DMS53 treated with DMSO at 0.1 percent for 48 hours (cell line): ENCODE measurements around the gene SLC35F4.
A peak's percentile ranks its signal among the peaks of the same experiment; 100 is the strongest.
"Not testable (repeated sequence)": the region's sequence is repeated elsewhere in the genome, so short reads cannot be mapped to it uniquely, and the experiment has no call there.

Experiments
- DNase-seq: peaks from one replicate; lab custom pipeline; 2025; ENCODE audit not compliant: unreplicated experiment; lab: John Stamatoyannopoulos, UW

Gene SLC35F4

DNA sequence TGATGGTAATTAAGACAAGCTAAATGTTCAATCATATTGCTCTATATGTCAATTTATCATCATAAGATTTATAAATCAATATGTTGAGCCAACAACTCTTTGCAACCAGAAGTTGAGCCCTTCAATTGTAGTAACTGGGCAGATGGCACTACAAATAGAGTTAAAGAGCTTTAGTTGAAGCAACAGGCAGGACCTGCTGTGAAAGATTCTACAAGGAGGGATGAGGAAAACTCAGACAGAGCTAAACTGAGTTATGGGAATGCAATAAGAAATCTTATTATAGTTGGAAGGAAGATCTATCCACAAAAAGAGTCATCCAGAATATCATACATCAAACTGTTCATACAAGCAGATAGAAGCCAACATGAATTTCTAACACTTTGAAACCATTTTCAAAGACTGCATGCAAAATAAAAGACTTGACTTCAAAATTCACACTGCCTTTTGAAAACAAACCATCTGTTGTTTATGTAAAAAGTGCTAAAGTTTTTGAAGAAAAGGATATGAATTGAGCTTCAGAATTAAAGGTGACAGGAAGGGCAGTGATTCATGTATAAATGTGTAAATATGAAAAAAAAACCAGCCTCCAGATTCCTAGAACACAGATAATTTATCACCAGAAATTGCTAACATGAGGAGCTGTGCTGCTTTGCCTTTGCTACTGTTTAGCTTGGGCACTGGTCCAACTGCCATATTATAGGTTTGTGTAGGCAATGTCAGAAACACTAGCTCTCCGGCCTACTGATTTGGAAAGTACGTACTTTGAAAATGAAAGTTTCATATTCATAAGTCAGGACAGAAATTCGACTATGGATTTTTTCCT lies 133.2 kb downstream of the SLC35F4 start:
- no peak for DNase-seq

DNA sequence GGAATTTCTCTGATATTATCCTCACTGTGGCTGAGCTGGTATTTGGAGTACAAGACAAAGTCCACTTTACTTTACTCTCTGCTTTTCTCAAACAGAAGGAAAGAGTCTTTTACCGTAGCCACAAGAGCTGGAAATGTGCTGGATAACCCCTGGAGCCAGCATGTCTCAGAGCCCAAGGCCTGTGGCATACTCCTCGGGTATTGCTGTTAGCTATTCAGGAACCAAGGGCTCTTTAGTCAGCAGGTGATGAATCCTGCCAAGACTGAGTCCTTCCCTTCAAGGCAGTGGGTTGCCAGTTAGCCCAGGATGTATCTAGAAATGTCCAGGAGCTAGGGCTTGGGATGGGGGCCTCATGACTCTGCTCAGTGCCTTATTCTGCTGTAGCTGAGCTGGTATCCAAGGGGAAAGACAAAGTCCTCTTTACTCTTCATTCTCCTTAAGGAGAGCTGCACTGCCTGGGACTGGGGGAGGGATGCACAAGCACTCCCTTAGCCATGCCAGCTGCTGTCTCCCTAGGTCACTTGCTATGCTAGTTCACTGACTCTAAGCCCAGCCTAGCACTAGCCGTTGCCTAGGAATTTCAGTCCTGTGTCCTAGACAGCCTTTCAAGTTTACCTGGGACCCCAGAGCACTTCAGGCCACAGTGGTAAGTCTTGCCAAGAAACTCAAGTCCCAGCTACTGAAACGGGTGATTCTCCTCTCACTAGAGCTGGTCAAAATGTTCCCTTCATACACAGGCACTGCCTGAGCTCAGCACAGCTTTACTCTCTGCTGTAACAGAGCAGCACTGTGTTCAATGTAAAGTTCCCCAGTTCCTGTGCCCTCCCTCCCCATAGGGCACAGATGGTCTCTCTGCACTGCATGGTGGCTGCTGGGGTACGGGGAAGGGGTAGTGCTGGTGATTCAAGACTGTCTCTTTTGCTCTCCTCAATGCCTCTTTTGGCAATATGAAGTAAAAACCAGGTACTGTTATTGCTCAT lies 136.4 kb downstream of the SLC35F4 start:
- DNase-seq = no peak

DNA sequence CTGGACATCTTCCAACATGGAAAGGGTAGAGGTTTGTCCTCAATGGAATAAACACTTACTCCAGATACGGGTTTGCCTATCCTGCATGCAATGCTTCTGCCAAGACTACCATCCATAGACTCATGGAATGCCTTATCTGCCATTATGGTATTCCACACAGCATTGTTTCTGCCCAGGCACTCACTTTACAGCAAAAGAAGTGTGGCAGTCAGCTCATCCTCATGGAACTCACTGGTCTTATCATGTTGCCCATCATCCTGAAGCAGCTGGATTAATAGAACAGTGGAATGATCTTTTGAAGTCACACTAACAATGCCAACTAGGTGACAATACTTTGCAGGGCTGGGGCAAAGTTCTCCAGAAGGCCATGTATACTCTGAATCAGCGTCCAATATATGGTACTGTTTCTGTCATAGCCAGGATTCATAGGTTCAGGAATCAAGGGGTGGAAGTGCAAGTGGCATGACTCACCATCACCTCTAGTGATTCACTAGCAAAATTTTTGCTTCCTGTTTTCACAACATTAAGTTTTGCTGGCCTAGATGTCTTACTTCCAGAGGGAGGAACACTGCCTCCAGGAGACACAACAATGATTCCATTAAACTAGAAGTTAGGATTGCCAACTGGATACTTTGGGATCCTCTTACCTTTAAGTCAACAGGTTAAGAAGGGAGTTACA lies 140.4 kb downstream of the SLC35F4 start:
- DNase-seq = peak; percentile 37

DNA sequence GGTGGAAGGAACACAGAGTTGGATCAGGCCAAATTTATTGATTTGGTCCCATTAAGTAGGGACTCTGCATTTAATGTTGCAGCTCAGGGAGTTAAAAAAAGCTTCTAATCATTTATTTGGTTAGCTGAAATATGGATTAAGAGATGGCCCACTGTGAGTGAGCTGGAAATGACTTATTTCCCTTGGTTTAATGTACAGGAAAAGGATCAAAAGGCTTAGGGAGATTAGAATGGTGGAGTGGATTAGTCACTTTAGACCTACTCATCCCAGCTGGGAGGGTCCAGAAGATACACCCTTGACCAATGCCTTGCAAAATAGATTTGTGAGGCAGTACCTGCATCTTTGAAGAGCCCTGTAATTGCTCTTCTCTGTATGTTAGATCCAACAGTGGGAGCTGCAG lies 143.8 kb downstream of the SLC35F4 start:
- not testable (repeated sequence) for DNase-seq

DNA sequence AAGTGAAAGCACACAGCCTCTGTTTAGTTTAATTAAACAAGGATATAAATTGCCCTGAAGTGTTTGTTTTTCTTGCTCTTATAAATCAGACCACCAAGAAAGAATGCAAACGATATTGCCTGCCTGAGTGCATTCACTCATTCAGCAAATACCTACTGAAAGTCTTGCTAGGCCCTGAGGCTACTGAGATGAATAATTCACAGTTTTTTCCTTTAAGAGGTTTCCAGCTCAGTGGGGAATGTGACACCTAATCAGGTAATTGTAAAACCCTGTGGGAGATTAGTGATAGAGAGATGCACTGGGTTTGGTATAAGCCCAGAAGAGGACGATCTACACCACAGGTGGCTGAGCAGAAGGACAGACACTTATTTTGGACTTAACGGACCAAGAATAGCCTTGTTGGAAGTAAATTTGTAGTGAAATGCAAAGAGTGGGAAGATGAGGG lies 151.4 kb downstream of the SLC35F4 start:
- peak; percentile 29 for DNase-seq

DNA sequence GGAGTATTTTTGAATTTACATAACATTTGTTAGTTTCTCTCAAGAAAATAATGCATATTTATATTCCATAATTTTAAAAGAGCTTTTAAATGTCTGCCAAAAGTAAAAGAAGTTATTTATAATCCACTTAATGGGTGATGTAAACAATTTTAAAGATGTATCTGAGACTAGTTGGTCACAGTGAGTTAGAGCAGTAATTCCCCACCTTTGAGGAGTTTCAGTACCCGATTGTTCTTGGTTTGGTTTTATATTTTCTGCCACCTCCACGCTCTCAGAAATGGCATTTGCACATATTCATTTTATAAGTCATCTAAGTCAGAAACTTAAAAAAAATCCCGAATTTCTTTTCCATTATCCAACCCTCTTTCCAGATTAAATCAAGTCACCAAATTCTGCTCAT lies 153.2 kb downstream of the SLC35F4 start:
- DNase-seq = no peak

DNA sequence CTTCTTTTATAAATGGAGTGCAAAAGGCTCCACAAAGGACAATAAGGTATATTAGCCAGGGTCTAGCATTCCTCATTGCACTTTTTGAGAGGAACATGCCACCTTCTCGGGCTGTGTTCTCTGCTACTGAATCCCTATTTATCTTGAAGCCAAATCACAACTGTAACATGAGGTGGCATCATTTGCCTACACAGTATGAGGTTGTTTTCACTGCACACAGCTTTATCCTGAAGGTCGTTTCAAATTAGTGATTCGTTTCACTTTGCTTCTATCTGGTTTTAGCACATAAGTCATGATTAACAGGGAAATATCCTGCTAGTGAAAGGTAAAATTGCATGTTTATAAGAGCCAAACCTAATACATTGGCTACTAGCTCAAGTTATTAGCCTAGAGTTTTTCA lies 153.8 kb downstream of the SLC35F4 start:
- DNase-seq = no peak

DNA sequence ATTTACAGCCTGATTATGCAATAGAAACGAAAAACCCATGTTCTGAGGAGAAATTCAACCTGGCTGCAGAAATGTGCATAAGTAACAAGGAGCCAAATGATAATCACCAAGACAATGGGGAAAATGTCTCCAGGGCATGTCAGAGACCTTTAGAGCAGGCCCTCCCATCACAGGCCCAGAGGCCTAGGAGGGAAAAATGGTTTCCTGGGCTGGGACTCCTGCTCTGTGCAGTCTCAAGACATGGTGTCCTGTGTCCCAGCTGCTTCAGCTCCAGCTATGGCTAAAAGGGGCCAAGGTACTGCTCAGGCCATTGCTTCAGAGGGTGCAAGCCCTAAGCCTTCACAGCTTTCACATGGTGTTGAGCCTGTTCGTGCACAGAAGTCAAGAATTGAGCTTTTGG lies 156.0 kb downstream of the SLC35F4 start:
- DNase-seq = no peak

DNA sequence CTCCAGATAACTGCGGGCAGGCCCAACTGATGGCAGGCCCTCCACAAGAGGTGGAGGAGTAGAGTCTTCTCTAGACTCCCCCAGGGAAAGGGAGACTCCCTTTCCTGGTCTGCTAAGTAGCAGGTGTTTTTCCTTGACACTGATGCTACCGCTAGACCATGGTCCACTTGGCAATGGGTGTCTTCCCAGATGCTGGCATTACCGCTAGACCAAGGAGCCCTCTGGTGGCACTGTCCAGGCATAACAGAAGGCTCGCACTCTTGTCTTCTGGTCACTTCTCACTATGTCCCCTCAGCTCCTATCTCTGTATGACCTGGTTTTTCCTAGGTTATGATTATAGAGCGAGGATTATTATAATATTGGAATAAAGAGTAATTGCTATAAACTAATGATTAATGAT lies 156.8 kb downstream of the SLC35F4 start:
- DNase-seq = not testable (repeated sequence)

DNA sequence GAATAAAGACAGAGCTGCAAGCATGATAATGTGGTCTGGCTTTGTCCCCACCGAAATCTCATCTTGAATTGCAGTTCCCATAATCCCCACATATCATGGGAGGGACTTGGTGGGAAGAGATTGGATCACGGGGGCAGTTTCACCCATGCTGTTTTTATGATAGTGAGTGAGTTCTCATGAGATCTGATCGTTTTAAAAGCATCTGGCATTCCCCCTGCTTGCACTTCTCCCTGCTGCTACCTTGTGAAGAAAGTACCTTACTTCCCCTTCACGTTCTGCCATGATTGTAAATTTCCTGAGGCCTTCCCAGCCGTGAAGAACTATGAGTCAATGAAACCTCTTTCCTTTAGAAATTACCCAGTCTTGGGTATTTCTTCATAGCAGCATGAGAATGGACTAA lies 158.7 kb downstream of the SLC35F4 start:
- no peak for DNase-seq

DNA sequence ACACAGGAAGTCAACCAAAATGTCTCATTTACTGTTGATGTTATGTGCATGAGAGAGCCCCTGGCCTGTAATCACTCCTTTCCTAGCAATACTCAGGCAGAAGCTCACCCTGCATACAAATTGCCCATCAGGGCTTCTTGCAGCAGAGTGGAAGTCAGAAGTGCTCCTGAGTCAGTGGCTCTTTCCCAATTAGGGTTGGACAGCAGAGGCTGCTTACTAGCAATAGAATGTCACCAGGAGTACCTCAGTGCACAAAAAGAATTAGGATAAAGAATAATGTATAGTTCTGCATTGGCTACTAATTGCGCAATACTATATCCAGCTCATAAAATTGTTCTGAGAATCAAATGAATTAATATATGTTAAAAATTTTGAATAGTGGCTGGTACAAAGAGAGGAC lies 161.1 kb downstream of the SLC35F4 start:
- DNase-seq = no peak

DNA sequence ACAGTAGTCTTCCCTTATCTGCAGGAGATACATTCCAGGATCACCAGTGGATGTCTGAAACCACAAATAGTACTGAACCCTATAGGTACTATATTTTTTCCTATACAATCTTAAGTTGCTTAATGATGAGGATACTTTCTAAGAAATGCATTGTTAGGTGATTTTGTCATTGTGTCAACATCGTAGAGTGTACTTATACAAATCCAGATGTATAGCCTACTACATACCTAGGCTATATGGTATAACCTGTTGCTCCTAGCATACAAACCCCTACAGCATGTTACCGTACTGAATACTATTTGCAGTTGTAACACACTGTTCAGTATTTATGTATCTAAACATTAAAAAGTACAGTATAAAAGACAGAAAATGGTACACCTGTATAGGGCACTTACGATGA lies 165.9 kb downstream of the SLC35F4 start:
- no peak for DNase-seq

DNA sequence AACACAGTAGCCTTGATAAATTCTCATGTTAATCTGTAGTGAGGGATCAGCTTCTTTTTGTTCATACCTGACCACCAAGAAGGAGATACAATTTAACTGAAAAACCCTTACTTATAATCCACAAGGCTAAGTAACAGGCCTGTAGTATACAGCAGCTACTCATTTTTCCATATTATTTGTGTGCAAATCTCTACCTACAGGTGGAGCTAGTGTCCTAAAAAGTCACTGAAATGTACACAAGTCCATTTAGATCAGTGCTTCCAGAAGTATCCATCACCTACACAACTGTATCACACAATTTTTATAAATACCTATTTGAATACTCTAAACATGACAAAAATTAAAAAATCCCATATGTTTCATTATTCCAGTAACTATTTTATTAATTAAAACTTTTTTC lies 173.2 kb downstream of the SLC35F4 start:
- peak; percentile 52 for DNase-seq

DNA sequence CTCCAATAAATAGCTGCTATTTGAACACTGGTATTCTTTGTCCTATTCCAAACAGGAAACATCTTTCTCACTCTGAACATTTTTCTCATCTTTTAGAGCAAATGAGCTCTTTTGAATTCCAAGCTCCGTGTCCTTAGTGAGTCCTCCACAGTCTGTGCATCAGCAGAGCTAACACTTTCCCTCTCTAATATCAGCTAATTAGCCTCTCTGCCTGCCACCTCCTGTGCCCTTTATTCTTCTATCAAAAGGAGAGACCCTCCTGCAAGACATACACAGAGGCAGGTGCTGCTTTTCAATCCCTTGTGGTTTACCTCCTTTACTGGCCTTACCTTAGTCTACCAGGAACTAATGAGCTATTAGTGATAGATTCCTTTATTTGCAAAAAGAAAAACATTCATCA lies 178.5 kb downstream of the SLC35F4 start:
- no peak for DNase-seq

DNA sequence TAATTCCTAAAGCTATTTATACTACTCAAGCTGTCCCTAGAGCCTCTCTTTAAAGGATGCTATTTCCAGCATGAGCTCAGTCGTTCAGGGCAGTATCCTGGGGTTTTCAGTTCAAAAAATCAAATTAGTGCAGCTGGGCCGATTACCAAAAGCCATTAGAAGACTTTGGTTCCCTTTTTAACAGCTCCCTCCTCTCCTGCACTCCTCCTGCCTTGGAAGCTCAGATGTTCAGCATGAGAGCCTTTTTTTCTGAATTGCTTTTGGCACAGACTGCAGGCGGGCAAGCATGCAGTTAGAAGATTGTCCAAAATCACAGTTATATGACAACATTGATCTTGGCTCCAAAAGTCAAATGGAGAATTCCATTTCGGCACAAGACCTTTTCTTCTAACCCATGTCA lies 179.6 kb downstream of the SLC35F4 start:
- DNase-seq = no peak

DNA sequence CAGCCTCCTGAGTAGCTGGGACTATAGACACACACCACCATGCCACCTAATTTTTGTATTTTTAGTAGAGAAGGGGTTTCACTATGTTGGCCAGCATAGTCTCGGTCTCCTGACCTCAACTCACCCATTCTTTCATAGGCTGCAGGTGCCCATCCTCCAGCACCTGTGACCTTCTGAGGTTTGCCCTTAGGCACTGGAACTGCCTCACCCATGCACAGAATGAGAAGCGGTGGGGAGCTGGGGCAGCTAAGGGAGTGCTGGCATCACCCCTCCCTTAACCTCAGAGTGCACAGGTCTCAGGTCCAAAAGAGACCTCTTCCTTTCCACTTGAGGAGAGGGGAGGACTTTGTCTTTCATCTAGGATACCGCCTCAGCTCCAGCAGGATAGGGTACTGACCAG lies 194.9 kb downstream of the SLC35F4 start:
- no peak for DNase-seq

DNA sequence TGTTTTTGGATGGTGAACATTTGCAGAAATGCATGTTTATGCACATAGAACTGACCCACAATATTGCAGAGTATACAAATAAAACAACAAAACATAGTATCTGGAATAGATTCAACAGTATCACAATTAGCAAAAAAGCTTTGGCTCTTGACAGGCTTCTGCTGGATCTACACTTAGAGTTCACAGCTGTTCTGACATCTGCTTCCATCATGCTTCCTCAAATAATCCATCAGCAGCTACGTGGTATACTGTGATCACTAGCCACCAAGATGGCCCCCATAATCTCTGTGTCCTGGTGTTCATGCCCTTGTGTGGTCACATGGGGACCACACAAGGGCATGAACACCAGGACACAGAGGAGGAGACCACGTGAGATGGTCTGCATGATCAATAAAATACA lies 205.7 kb downstream of the SLC35F4 start:
- DNase-seq = no peak

DNA sequence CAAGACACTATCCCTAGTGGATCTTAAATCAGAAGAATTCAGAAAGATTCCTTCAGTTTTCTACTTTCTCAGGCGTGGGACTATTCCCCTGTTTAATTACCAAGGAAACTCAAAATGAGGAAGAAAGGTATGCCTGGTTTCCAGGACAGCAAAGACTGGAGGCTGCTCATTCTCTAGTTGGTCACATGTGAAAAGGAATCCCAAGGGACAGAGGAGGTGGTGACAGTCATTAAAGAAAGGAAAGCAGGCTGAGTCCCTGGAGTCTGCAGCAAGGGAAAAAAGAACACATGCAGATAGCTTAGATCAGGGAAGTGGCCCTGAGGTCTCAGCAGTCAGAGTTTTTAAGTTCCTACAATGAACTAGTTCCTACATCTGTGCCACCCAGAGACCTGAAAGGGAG lies 206.8 kb downstream of the SLC35F4 start:
- DNase-seq = no peak

DNA sequence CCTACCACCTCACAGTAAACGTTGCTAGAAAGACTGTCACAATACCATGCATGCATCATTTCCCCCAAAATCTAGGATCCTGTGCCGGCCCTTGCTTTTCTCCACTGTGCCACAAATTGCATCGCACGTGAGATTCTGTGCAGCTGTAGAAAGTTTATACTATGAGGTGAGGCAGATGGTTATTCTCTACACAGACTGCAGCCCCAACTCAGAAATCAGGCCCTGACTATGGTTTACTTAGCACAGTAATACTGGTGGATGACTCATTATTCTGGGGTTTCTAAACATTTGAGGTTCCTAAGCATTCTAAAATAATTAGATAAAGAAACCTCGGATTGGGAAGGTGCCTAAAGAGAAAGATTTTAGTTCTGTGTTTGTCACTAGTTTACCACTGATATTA lies 208.4 kb downstream of the SLC35F4 start:
- no peak for DNase-seq

DNA sequence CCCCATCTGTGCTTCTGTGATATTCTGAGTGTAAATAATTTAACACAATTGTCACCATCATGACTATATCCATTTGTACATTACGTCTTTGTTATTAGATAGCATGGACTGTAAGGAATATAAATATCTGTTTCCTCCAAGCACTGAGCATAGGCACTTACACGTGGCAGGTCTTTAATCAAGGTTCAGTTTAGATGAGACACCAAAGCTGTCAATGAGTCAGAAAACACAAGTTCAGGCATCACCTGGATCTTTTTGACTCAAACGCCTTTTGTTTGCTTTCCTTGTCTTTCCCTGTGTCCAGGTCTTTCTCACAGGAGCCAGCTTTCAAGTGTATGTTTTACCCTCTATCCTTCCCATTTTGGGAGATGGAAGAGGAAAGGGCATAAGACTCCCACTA lies 209.0 kb downstream of the SLC35F4 start:
- no peak for DNase-seq

DNA sequence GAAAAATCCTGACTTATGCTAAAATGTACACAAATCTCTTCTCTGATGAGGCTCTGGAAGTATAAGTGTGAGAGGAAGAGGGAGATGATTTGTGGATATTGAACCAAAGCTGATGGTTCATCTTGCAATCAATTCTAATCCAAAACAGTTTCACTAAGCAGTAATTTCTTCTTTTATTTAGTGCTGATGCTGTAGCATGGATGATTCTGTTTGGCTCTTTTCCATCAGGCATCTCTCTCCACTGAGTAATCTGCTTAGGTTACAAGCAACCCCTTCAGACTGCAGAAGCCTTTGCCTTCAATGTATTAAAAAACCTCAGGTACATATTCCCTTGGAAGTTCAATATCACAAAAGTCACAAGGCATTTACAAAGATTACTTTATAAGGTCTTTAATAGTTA lies 213.1 kb downstream of the SLC35F4 start:
- DNase-seq = no peak
